Fibroblast of skin of back (primary cell): ENCODE measurements around the gene TMTC1.
A peak's percentile ranks its signal among the peaks of the same experiment; 100 is the strongest.

Experiments
- DNase-seq: peaks from one replicate; pipeline ENCODE4 v3.0.0-alpha.2; 2013

The TMTC1 gene

DNA sequence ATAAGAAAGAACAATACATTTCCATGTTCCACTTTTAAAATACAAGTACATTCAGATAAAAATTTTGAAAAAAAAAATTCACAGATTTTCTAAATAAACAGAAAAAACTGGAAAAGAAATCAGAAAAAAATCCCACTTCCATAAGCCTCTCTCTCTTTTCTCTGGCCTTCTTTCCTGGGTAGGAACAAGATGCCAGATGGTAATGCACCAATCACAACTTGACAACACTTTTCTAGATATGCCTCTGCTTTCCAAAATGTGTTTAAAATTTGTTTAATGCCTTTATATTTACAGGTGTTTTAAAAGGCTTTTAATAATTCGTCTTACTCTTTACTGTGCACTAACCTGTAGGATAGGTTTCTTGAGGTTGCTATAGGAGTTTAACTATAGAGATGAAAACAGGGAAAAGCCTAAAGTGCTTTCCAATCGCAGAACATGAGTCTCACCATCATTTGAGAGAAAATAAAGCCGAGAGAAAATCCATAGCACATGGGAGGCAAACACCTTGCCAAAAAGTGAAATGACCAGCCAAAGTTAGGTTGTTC lies 74.2 kb downstream of the TMTC1 start:
- no peak for DNase-seq

DNA sequence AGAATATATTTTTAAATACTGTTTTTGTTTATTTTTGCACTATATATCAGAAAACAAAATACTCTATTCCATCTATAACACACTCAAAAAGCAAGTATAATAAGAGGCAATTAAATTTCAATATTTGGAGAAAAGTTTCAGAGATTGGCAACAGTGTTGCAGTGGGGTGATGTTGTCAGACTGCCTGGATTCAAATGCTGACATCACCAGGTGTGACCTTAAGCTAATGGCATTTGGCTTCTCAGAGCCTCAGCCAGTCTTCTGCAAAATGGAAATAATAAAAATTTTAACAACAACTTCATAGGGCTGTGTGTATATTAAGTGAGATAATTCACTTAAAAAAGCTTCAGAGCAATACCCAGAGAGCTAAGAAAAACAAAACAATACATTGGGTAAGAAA lies 74.7 kb downstream of the TMTC1 start:
- DNase-seq: no peak

DNA sequence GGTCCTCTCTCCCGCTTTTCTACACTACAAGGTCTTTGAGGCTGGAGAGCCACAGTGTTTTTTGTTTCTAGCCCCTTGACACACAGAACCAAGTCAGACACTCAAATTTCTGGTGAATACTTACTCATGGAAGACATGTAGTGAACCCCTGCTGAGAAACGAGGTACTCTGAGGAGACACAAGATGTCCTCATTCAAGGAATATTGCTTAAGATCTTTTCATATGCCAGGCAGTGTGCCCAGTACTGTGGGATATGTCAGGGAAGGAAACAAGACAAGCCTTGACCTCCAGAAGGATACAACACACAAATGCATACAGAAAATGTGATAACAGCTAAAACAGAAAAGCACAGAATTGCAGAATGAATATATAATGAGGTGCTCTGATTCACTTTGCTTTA lies 75.9 kb downstream of the TMTC1 start:
- no peak for DNase-seq

DNA sequence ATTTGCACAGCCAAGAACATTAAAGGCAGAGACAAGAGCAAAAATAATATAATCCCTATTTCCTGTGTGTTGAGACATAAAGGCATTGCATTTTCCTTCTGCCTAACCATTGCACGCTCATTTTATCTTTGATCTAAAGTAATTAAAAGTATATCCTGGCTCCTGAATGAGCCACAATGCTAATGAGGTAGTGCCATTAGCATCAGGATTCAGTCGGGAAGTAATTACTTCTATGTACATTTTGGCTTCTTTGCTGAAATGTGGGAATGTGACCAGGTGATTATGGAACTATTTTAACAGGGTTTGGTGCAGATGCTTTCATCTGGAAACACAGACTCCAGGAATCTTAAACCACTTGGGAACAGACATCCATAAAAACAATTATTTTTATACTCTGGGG lies 77.4 kb downstream of the TMTC1 start:
- DNase-seq: no peak

DNA sequence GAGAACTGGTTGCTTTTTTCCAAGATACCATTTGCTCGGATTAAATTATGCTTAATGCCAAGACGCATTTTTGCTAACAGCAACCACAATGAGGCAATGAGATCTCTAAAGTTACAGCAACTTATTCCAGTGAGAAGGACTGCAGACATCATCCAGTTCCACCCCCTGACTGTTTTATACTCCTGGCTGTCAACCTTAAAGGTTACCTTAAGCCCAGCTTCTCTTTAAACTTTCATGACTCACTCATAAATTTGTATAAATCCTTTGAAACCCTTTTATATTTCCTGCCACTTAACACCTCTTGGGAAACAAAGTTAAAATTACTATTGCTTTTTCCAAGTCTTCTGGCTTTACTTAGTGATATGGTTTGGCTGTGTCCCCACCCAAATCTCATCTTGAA lies 80.2 kb downstream of the TMTC1 start:
- DNase-seq: no peak

DNA sequence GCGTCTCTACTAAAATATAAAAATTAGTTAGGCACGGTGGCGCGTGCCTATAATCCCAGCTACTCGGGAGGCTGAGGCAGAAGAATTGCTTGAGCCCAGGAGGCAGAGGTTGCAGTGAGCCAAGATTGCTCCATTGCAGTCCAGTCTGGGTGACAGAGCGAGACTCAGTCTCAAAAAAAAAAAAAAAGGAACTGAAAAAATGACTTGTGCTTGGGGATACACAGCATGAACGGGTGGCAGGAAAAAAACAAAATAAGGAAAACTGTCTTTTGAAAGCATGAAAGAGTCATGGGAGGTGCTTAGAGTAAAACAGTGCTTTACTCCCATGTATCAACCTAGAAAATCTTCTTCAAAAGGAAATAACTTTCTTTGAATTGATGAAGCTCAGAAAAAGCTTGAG lies 80.8 kb downstream of the TMTC1 start:
- no peak for DNase-seq

DNA sequence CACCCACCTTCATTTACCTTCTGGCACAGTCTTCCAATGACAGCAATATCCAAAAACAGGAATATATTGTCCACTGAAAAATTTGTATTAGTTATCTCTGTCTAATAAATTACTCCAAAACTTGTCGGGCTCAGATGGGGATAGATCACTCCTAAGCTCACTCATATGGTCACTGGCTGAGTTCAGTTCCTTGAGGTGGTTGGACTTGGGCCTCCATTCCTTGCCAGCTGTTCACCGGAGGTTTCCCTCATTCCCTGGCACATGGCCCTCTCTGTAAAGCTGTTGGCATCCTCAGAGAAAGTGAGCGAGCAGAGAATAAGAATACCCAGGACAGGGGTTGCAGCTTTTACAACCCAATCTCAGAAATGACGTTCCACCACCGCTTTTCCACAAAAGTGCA lies 81.5 kb downstream of the TMTC1 start:
- DNase-seq: no peak

DNA sequence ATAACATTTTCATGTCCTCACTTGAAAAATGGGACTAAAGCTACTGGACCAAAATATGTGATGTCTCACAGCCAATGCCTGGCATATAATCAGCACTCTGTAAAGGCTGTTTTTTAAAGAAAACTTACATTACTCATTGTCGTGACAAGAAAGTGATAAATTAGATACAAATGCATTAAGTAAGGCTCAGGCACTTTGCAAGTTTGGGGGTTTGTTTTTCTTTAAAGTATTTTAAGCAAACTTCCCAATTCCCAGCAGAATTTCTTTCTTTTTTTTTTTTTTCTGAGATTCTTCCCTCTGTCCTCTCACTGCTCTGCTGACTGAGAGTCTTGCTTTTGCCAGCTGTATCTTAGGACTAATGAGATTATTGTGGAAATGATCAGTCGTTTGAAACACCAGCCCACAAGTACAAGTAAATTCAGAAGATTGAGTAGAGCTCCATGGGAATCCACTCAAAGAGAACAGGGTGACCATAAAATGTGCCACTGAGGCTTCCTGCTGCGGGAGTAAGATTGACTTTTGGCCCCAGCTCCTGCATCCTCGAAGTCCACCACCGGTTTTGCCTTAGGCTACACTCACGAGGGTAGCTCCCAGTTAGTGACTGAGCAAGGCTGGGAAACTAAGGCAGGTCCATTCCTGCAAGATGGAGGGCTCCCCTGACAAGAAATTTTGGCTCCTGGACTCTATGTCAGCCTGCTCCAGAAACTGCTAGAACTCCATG lies 82.8 kb downstream of the TMTC1 start:
- DNase-seq: peak; percentile 62

DNA sequence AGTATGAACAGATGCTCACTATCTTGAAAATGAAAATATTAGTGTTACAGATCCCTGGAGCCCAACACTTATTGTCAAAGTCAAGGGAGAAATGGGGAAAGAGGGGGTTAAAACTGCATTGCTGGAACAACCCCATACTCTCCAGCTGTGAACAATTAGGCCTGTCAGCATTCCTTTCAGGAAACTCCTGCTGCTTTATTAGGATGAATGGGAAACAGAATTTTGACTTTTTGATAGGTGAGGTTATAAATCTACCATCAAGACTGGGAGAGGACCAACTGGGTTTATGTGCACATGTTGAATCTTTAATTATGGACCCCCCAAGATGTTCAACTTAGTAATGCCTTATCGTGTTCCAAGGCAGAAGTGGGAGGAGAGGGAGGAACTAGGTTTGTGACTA lies 85.0 kb downstream of the TMTC1 start:
- no peak for DNase-seq

DNA sequence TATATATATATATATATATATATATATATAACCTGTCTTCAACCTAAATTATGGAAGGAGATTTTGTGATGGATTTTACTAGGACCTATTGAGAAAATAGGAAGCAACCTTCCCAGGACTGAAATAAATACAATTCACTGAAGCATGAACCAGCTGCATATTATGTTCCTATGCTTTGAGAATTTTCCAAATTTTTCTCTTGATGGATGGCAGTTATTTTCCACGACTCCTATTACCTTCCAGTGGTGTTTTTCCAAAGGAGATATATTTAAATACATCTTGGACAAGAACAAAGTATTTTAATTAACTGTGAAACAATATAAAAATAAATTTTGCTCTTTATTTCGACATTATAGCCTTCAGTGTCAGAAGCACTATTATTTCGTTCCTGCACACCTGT lies 87.9 kb downstream of the TMTC1 start:
- no peak for DNase-seq

DNA sequence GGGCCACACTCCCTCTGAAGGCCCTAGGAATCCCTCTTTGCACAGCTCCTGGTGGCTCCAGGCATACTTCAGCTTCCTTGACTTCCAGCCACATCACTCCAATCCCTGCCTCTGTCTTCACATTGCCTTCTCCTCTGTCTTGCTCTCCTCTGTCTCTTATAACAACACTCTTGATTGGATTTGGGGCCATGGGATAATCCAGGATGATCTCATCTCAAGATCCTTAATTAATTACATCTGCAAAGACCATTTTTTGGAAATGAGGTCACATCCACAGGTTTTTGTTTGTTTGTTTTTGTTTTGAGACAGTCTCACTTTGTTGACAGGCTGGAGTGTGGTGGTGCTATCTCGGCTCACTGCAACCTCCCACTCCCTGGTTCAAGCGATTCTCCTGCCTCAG lies 88.7 kb downstream of the TMTC1 start:
- DNase-seq: peak; percentile 7

DNA sequence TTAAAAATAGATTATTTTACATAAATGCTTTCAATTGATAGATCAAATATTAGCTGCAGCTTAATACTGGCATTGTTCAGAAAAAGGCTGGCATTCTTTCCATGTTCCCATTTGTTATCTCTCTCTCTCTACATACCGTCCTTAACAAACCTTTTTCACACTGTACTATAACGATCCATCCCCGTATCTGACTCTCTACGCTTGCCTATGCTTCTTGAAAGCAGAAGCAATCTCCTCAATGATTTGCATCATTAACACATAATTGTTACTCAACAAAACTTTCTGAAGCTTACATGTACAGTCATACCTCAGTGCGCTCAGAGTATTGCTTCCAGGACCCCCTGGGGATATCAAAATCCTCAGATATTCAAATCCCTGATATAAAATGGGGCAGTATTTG lies 89.7 kb downstream of the TMTC1 start:
- DNase-seq: no peak

DNA sequence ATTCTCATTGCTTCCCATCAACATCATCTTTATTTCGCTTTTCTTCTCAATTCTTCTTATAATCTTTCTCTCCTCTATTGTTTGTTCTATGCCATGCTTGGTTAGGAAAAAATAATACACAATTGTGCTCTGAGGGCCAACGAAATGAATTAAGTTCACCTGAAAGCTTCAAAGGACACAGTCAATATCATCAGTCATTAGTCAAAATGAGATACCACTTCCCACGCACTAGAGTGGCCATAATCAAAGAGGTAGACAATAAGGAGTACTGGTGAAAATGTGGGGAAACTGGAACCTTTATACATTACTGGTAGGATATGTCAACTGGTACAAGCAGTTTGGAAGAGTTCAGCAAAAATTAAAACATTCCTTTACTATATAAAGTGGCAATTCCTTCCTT lies 91.5 kb downstream of the TMTC1 start:
- no peak for DNase-seq

DNA sequence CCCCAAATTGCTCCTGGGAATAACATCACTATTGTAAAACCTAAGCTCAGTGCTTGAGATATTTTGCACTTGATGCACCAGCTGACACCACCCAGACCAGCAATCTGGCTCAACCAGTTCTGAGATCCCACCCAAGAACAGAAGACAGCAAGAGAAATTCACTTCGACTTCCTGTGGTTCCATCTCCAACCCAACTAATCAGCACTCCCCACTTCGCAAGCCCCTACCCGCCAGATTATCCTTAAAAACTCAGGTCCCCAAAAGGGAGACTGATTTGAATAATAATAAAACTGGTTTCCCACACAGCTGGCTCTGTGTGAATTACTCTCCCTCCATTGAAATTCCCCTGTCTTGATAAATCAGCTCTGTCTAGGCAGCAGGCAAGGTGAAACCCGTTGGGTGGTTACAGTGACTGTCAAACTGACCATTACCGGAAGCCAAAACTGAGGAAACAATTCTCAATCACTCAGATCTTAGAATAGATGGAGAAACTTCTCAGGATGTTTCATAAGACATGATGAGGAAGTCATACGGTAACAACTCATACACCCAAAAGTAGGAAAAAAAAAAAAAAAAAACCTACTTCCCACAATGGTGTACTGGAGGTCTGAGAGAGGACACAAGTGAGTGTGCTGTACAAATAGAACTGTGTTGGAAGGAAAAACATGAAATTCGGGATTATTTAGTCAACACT lies 92.4 kb downstream of the TMTC1 start:
- DNase-seq: no peak

DNA sequence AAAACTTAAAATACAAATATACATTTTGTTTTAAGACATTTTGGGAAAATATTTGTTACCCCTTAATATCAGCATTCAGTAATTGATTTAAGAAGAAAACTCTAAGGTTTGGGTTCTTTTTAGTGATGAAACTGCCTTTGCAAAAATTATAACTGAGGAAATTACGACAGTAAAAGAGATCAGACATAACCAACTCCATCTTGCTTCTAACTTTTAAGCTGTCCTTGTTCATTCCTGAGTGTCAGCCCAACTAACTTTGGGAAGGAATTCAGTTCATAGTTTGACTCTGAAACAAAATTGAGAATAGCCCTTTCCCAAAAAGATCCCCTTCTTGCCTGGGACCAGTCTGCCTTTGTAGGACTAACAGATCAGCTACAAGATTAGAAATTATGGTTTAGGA lies 93.0 kb downstream of the TMTC1 start:
- DNase-seq: no peak

DNA sequence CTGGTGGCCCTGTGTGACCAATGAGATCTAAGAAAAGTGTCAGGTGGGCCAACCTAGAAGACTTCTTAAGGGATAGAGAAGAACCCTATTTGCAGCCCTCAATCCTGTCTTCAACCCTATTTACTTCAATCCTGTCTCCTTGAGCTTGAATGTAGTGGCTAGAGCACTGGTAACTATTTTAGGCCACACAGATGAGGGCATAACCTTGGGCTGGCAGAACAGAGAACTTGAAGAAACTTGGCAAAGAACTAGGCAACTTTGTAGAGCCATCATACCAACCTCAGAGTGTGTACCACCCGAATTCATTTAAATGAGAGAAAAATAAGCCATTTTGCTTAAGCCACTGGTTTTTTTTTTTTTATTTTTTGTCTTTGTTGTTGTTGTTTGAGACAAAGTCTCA lies 94.8 kb downstream of the TMTC1 start:
- DNase-seq: no peak

DNA sequence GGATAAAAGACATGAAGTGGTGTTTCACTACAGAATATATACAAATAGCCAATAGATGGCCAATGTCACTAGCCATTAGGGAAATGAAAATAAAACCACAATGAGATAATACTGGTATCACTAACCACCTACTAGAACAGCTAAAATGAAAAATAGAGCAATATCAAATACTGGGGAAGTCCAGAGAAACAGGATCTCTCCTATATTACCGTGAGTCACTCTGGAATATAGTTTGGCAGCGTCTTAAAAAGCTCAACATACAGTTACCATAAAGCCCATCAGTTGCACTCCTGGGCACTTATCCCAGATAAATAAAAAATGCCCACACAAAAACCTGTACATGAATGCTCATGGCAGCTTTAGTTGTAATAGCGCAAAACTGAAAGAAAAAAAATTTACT lies 101.7 kb downstream of the TMTC1 start:
- no peak for DNase-seq

DNA sequence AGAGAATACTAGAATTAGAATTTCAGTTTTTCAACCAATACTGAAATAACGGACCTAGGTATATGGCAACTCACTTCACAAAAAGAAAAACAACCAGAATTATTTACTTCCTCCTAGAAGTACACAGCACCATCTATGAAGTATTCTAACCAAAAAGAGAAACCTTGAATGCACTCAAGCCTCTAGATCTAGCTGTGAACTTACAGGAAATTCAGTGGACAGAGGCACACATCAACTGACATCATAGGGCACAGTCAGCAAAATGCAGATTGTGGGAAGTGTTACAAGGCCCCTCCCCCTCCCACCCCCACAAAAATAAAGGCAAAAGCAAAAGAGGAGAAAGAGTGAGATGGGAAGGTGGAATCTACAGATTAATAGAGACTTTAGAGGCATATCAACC lies 102.4 kb downstream of the TMTC1 start:
- DNase-seq: no peak

DNA sequence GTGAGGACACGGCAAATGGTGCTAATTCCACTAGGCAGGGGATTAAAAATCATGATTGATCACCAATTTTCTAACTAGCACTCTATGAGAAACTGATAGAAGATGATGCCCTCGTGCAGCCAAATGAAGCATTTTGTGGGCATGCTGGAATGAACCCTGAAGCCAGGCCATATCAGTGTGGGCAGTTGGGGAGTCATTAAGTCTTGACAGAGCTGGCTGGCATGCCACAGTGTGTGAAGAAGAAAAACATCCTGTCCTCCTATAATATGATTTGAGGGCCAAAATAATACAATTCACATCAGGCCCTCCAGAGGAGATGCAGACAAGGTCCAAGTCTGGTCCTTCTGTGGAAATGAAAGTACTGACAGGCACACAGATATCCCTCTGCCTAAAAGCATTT lies 107.1 kb downstream of the TMTC1 start:
- no peak for DNase-seq

DNA sequence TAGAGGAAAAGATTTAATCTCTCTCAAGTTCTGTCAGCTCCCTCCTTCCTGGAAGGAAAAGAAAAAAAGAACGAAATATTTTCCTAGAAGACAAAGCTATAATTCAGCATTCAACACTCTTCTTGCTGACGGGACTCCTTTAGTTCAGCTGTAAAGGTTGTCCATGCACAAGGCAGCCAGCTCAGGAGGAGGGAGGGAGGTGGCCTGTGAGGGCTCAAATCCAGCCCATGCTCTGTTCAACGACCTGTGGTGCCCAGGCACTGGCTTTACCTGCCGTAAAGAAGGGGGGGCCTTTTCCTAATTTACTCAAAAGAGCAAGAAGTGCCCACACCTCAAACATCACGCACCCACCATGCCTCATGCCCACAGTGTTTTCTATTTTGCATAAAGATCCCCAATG lies 109.3 kb downstream of the TMTC1 start:
- no peak for DNase-seq

DNA sequence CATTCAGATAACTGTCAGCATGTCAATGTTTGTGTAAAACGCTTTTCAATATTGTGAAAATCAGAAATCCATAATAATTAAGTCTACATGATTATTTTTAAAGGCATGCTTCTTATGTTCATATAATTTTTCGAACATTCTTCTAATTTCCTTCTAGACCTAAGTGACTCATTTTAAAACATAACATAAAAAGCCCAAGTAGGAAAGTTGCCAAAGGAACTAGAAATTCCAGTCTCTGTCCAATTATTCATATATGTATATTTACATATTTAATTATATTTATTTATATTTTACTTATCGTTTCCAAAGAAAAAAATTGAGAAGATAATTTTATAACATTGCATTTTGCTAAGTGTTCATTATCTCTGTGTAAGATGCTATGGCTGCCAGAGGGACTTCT lies 110.4 kb downstream of the TMTC1 start:
- peak; percentile 32 for DNase-seq

DNA sequence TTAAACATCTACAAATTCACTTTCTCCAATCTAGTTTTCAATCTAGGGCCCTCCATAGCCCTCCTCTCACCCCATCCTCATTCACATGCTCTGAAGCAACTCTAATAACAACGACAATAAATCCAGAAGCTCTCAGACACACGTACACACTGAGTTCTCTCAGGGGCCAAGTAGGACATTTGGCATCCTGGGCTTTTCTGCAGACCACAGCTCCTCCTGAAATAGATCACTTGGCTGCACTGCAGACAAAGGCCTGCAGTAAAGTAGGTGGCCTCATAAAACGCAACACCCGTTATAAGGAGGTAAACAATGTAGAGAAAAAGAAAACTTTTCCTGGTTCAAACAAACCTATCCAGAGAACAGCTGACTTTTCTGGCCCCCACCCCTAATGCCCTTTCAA lies 111.2 kb downstream of the TMTC1 start:
- DNase-seq: no peak

DNA sequence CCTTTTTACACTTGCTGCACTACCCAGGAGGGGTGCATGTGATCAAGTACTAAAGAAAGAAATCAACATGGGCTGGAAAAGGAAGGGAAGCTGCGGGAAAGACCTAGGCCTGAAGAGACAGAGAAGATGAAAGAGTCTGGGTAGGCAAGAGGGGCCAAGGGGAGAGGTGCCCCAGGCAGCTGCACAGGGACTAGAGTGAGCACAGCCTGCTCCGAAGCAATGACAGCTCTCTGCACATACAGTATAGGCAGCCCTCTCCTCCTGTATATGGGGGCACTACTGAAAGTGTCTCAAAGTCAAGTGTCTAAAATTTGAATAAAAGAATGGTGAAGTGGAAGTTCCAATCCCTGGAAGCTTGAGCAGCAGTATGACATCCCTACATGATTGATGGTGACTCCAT lies 112.0 kb downstream of the TMTC1 start:
- no peak for DNase-seq

DNA sequence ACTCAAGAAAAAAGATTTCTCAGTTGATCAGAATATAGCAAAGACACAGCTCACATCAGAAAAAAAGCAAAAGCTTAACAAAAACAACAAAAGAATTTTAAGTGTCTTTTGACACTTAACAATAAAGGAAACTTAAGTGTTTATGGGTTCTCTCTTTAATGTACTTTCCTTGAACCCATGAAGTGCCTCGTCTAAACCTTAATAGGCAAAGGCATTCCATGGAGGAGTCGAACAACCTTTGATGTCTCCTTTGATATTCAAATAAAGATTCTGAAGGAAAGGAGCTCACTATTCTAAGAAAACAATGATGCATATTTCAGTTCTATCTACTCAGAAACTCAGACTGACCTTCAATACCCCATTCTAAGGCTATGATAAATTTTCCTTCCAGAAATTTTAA lies 116.7 kb downstream of the TMTC1 start:
- no peak for DNase-seq

DNA sequence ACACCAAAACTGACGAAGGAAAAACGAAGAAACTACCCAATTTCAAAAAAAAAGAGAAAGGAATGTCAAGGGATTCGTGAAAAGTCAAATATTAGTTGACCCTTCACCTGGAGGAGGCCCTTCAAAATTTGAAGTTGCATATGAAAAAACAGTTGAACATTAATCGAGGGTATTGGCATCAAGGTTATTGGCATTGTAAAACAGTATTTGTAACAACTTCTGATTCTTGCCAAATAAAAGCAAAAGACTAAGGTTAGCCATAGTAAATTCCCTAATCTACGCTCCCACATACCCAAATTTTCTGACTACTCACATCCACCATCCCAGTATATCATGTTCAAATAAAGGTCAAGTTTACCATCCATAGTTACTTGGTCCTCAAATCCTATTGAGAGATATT lies 118.6 kb downstream of the TMTC1 start:
- no peak for DNase-seq
